Activated gamma-delta T cell (primary cell): ENCODE measurements around the gene COL15A1.

ENCODE experiments used
- DNase-seq: peaks from one replicate; lab custom pipeline; 2025; lab: John Stamatoyannopoulos, UW

Gene COL15A1

GRCh38 chr9:99037769-99038483 is 94.2 kb downstream of the COL15A1 start:
- DNase-seq = no peak

- no peak for DNase-seq
Measured at GRCh38 chr9:99038484-99038820, 94.7 kb downstream of the COL15A1 start.

GRCh38 chr9:99039505-99040182 is 95.9 kb downstream of the COL15A1 start:
- no peak for DNase-seq

- no peak for DNase-seq
Measured at GRCh38 chr9:99040251-99040900, 96.7 kb downstream of the COL15A1 start.

- no peak for DNase-seq
Measured at GRCh38 chr9:99040911-99041582, 97.3 kb downstream of the COL15A1 start.

DNA sequence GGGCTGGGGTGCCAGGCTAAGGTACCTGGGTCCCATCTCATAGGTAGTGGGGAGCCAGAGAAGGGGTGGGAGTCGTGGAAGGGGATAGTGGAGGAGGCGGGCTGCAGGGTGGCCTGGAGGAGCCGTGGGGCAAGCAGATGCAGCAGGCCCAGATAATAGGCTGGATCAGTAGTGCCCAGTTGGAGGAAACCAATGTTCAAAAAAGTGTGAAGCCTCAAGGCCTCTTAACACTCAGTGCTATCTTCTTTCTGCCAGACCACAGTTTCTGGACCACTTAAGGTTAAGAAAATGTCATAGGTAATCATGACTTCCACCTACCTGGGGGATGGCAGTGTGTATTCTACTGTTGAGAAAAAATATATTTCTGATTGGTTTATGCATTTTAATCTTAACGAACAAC is 97.9 kb downstream of the COL15A1 start:
- no peak for DNase-seq

- DNase-seq = no peak
Measured at GRCh38 chr9:99042620-99043019, 98.9 kb downstream of the COL15A1 start.

DNA sequence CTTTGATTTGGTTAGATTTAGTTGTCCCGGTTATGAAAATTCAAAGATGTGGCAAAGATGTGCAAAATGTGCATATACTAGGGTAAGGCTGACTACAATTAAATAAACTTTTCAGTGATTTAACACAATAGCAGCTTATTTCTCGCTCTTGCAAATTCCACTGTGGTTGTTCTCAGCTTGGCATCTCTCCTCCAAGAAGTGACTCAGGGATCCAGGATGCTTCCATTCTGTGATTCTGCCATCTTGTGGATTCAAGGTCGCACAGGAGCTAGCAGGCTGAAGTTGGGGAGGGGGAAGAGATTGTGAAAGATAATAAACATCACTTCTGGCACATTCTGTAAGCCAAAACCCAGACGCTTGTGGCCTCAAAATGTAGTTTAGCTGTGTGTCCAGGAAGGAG is 101.1 kb downstream of the COL15A1 start:
- DNase-seq = no peak

DNA sequence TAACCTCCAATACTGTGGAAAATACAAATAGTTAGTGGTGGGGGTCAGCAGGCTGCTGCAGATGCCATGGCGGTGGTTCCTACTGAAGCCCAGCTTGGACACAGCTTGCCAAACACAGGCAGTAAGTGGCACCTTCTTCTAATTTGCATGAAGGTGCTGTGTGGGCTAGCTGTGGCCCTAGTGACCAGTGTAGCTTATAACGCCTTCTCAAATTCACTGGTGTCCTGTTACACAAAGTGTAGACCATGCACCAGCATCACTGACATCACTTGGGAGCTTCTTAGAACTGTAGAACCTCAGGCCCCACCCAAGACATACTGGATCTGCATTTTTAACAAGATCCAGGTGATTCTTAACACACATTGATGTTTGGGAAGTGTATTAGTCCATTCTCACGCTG is 102.4 kb downstream of the COL15A1 start:
- DNase-seq = no peak

- DNase-seq = no peak
Measured at GRCh38 chr9:99046542-99047071, 102.9 kb downstream of the COL15A1 start.

DNA sequence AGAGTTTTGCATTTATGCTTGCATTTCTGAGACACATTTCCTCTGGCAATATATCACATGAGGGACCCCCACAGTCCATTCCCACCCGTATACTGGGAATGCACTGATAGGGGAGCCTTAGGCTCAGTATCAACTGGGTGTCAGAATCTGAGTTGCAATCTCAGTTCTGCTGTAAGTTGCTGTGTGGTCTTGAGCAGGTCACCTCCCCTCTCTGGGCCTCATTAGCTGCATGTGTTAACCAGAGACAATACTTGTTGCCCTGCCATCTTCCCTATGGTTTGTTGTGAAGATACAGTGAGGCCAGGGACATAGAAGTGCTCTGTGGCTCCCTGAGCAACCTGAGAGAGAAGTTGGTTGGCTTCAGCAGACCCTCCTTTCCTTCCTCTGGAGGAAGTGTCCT is 105.5 kb downstream of the COL15A1 start:
- DNase-seq = no peak

- DNase-seq = no peak
Measured at GRCh38 chr9:99049641-99050040, 105.9 kb downstream of the COL15A1 start.

DNA sequence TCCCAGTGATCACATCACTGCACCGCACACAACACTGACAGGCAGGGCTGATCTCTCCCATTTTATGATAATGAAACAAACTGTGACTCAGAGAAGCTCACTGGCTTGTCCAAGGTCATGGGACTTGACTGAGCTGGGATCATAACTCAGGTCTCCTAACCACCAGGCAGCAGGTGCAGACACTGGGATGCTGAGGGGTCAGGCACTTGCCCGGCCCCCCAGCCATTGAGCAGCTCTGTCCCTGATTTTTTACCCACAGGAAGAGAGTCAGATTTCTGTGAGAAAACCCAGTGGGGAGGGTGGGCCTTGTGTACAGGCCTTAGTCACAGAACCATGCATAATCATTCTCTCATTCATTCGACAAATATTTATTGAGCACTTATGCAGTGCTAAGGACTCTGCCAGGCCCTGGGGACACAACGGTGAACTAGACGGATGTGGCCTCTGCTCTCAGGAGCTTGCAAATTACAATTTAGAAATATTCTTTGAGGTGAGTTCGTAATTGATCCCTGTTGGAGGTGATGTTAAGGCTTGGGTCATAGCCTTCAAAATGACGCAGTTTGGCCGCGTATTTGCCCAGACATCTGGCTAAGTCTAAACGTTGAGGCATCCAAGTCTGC is 106.7 kb downstream of the COL15A1 start:
- no peak for DNase-seq

DNA sequence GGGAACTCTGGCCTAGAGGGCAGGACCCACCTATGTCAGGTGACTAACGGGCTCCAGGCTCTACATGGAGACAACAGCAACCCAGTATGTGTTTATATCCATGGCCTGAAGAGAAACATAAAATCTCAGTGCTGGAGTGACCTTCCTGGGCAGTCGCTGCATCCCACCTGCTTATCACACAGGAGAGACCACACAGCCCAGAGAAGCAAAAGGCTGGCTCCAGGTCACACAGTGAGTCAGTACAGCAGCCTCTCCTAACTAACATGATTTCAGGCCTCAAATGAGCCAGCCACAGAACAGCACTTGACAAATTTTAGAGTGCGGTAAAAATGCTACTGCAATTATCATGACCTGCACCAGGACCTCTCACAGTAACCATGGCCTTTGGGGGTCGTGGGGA is 107.2 kb downstream of the COL15A1 start:
- DNase-seq = no peak

GRCh38 chr9:99051406-99051805 is 107.7 kb downstream of the COL15A1 start:
- DNase-seq = no peak

DNA sequence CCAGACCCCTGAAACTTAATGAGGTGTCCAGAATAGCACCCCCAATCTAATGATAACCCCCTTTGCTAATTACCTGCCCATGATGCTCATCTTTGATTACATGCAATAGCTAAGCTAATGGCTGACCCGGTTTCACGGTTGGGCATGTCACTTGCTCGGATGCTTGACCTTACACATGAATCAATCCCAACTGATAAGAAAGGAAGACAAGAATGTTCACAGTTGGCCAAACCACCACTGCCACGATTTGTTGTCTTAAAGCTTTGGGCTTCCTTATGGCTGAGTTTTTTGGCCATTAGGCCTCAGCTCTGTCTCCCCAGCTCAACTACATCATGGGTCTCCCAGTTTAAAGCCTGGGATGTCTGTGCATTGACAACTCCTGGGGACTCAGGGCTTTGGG is 108.1 kb downstream of the COL15A1 start:
- no peak for DNase-seq

- no peak for DNase-seq
Measured at GRCh38 chr9:99052815-99053715, 109.4 kb downstream of the COL15A1 start.

DNA sequence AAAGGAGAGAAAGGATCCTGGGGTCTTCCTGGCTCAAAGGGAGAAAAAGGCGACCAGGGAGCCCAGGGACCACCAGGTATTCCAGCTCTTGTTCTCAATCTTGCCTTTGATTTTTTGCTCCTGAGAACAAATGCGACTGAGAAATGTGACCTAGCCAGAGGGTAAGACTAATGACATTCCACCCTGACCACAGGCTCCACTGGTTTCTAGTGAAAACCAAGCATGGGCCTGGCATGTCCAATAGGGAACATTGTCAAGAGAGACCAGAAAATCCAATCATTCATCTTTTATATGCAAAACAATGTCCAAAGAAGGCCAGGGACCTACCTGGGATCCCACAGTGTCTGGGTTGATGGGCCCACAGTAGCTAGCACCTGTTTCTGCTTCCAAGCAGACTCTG is 110.9 kb downstream of the COL15A1 start:
- DNase-seq = no peak

- DNase-seq = no peak
Measured at GRCh38 chr9:99055384-99055783, 111.7 kb downstream of the COL15A1 start.

- DNase-seq = no peak
Measured at GRCh38 chr9:99056186-99056585, 112.5 kb downstream of the COL15A1 start.
